HG02943 (cell line): ENCODE measurements around the gene IER5L.

Experiments used
- ATAC-seq: cut with Tn5 transposase; IDR thresholded peaks from one replicate; pipeline ENCODE4 v1.9.1; 2021; ENCODE audit warnings: mild to moderate bottlenecking, low read depth, moderate library complexity; ENCODE audit not compliant: unreplicated experiment

Gene IER5L

DNA sequence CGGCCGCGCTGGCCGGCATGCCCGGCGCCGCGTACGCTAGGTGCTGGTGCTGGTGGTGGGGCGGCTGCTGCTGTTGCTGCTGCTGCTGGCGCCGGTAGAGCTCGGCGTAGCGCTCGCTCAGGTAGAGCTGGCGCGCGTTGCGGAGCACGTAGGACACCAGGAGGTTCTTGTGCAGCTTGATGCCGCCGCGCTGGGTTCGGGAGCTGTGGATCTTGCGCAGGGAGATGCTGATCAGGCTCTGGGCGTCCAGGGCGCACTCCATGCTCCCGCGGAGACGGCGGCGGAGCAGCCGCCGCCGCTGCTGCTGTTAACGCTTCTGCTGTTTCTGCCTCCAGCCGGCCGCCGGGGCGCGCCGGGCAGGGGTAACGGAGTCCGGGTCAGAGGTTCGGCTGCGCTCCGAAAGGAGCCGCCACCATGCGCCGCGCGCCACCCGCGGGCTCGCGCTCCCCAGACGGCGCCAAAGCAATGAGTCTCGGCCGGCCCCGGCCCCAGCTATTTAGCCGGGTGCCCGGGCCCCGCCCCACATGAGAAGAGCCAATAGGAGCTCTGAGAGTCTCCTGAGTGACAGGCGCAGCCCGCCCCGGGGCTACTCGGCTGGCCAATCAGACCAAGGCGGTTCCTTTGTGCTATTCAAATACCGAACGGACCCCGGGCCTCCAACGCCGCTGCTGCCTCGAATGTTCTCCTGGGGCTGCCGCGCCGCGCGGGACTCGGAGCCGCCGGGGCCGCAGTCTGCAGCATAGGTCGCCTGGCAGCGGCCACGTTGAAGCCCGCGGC is at the start of gene IER5L:
TSS of gene IER5L (minus strand) at position 471 of the 777 bp plus-strand sequence. CDS start at position 262, 209 bp downstream.
- peak; percentile 66 for ATAC-seq

DNA sequence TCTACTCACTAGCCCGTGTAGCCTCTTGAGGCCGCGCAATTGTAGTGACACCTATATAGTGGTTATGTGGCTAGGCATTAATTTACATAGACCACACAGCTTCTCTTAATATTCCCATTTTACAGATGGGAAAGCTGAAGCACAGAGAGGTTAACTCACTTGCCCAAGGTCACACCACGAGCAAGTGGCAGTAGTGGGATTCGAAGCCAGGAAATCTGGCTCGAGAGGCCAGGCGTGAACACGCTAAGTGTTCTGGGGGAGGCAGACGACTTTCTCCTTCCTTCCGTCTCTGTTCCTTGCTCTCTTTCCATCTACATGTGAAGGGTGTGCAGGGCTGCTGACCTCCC is 49.8 kb upstream of the IER5L start:
- no peak for ATAC-seq

DNA sequence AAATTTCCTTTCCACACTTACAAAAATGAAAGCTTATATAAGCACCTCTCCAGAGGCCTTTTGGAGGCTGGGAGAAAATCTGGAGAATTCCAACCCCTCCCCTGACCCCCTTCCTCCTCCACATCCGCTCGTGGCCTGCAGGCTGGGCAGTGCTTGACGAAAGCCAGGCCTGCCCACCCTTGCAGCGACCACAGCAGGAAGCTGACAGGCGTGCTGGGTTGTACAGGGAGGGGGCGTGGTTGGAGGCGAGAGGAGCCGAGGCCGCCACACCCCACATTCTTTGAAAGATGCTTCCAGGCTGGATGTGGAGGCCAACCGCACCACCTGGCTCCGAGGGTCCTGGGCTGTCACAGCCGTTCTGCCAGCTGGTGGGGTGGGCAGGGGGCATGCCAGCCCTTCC is 47.8 kb upstream of the IER5L start:
- no peak for ATAC-seq

DNA sequence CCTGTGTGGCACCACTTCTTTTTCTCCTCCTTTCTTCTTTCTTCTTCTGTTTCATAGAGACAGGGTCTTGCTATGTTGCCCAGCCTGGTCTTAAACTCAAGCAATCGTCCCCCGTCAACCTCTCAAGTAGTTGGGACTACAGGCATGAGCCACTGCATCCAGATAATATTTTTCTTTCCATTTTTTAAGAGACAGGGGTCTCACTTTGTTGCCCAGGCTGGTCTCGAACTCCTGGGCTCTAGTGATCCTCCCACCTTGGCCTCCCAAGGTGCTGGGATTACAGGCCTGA is 47.4 kb upstream of the IER5L start:
- no peak for ATAC-seq

DNA sequence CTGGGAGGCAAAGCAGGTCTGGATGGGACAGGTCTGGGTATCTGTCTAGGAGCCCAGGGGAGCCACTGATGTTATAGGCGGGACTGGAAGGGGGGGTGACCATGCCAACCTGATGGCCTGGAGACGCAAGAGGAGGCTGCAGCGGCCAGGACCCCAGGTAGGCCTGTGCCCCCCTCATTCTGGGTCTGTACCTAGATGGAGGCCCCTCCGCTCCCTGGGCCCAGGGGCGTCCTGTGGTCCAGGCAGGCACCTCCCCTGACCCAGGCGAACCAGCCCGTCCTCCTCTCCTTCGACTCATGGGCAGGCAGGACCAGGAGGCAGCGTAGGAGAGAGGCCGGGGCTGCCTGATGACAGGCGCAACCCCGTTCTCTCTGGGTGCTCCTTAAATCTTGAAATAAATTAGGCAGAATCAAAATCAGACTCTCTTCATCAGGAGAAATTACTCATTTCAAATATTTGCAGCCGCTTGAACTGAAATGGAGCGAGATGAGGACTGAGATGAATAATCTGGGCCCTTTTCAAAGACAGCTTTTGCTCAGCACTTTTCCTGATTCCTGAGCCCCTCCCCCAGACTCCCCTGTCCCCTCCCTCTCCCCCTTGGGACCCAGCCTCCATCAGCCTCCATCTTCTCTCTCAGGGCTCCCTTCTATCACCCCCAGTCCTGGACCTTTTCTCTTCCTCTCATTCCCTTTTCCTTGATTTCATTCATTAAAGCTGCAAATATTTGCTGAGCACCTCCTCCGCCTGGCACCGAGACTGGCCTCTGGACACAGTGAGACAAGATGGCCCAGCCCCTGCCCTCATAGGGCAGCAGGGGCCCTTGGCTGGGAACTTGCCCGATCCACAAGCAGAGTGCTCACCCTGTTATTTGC is 46.8 kb upstream of the IER5L start:
- no peak for ATAC-seq

DNA sequence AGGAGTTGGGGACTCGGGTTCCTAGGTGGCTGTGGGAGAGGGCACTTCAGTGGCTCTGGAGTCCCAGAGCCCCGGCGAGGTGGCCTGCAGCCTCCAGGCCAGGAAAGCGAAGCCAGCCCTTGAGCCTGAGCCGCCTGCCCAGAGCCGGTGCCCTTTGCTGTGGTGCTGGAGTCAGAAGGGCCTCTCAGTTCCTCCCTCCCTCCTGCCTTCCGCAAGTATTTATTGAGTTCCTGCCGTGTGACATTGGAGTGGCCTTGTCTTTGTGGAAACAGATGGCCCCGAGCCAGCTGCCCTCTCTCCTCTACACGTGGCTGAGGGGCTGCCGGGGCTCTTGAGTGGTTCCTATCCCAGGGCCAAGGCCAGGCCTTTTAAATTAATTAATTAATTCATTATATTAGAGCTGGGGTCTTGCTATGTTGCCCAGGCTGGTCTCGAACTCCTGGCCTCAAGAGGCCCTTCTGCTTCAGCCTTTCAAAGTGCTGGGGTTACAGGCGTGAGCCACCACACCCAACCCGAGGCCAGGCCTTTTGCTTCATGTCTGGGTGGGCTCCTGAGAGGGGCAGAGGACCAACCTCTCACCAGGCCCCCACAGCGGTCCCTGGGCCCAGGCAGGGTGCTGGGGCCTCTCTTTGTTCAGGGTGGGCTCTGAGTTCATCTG is 45.6 kb upstream of the IER5L start:
- ATAC-seq = no peak

DNA sequence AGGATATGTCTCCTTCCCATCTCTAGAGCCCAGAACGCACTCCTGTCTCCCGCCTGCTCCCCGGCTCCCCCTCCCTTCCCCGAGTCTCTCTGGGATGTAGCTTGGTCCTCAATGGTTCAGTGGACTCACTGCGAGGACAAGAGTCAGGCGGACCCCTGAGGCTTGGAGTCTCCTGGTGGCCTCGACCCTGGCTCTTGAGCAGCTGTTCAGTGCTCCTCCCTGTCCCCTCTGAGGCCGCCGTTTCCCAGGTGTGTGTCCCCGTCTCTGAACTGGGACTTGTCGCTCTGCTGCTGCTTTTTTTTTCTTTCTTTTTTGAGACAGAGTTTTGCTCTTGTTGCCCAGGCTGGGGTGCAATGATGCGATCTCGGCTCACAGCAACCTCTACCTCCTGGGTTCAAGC is 44.8 kb upstream of the IER5L start:
- no peak for ATAC-seq

DNA sequence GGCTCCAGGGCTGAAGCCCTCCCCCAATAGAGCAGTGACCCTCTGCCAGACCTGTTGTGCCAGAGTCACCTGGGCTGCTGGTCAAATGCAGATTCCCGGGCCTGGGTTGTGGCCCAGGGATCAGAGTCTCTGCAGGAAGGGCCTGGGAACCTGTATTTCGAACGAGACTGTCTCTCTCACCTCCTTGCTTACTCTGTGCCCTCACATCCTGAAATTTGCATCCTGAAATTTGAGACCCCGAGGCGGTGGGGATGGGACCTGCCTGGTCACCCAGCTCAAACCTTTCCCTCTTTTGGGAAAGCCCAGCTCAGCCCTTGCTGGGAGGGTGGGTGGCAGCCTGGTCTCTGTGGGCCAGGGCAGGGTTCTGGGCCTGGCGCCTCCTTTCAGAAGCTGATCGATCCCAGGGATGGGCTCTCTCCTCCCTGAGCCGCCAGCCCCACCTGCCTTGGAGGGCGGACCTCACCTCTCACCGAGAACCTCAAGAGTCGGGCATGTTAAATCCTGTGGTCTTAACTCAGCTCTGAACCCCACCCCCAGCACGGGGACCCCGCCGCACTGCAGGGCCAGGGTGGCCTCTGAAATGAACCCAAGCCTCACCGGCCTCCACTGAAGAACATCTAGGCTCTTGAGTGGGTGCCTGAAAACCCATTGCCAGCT is 44.0 kb upstream of the IER5L start:
- ATAC-seq = no peak

DNA sequence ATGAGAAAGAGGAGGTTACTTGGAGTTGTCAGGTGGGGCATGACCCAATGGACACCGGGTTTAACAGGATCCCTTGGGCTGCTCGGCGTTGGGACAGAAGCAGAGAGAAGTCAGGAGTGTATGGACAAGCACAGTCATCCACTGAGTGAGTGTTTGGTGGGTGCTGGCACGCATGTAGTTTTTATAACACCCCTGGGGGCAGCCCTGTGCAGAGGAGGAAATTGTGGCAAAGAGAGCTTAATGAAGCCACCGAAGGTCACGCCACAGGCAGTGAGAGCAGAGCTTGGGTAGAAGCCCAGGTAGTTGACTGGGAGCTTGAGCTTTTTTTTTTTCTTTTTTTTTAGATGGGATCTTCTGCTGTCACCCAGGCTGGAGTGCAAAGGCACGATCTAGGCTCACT is 43.2 kb upstream of the IER5L start:
- no peak for ATAC-seq

DNA sequence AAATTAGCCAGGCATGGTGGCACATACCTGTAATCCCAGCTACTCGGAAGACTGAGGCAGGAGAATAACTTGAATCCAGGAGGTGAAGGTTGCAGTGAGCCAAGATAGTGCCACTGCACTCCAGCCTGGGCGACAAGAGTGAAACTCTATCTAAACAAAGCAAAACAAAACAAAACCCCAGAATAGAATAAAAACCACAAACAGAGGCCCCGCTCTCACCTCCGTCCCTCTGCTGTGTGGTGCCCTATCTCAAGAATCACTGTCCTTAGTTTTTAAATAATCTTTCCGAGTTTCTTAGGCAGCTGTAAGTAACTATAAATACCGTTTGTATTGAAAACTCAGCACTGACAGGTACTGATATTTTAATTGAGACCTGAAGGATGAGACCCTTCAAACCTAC is 42.7 kb upstream of the IER5L start:
- ATAC-seq = no peak

DNA sequence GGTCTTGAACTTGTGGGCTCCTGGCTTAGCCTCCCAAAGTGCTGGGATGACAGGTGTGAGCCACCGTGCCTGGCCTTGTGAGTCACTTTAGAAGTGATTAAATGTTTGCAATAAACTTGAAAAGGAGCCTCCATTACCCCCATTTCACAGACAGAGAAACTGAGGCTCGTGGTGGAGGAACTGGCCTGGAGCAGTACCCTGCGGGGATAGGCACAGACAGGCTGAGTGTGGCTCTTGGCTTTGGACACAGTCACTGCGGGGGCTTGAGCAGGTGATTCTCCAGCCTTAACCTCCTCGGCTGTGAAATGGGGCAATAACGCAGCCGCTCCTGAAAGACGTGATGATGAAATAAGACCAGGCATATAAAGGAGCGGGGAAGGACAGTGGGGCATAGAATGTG is 40.9 kb upstream of the IER5L start:
- no peak for ATAC-seq

DNA sequence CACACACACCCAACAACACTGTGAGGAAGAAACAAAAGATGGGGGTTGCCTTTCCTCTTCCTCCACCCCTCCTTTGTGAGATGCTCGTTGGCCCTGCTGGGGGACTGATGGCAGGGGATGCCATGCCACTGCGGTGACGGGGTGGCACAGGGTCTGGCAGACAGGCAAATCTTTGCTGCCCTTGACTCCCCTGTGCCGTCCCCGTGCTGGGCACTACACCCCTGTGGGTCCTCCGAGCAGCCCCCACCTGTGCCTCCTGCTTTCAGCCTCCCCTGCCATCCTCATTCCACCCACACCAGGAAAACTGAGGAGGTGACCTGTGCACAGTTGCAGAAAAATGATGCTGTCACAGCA is 40.2 kb upstream of the IER5L start:
- no peak for ATAC-seq

DNA sequence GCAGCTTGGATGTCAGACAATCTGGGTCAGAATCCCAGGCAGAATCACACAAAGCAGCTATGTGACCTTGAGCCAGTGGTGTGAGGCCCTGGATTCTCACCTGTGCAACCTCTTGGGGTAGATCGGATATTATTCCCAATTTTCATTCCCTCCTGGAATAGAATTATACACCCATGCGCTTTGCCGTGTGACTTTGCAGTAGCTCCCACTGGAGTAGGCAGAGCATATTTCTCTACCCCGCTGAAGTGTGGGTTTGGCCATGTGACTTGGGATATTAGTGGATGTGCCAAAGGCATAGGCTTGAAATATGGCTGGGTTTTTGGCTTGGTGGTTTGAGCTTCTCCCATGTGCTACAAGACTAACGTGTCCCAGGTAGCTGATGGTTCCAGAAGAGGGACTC is 35.5 kb upstream of the IER5L start:
- no peak for ATAC-seq

DNA sequence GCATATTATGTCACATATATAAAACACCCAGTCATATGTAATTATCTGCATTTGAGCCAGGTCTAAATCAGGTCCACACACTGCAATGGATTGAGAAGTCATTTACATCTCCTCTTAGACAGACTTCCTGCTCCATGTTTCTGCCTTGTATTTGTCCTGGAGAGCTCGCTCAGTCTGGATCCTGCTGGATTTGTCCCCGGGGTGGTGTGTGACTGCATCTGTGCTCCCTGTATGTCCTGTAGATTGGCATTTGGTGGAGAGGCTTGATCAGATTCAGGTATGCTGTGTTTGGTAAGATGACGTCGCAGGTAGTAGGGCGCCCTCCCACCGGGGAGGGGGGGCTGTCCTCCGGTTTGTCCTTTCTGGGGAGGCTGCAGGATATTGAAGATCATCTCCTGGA is 33.6 kb upstream of the IER5L start:
- no peak for ATAC-seq

DNA sequence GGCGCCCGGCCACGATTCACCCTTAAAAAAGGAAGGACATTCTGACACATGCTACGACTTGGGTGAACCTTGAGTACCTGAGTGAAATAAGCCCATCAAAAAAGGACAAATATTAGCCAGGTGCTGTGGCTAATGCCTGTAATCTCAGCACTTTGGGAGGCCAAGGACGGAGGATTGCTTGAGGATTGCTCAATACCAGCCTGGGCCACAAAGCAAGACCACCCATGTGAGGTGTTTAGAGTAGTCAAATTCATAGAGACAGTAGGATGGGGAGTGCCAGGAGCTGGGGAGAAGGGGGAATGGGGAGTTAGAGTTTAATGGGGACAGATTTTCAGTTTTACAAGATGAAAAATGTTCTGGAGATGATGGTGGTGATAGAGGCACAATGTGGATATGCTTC is 32.1 kb upstream of the IER5L start:
- ATAC-seq = no peak

DNA sequence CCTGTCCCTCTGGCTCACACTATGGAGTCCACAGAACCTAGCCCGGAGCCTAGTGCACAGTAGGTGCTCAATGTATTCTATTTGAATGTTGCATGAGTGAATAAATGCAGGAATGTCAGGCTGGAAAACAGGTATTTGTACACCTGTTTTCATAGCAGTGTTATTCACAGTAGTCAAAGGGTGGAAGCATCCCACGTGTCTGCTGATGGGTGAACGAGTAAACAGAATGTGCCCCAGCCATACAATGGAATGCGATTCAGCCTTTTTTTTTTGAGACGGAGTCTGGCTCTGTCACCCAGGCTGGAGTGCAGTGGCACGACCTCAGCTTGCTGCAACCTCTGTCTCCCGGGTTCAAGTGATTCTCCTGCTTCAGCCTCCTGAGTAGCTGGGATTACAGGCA is 31.5 kb upstream of the IER5L start:
- no peak for ATAC-seq

DNA sequence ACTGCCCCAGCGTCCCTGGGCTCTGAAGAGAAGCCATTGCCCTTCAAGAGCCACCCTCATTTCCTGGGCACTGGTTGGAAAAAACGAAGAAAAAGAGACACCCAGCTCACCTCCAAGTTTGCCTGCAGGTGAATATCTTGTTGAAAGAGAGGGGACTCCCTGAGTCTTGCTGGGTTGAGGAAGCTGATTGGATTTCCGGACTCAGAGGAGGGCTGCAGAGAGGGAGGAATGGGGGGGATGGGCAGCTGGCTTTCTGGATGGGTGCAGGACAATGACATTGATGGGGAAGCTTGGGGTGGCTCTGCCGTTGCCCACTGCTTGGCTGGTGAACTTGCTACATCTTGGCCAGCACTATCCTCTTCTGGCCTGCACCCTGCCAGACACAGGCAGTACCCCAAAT is 31.0 kb upstream of the IER5L start:
- no peak for ATAC-seq

DNA sequence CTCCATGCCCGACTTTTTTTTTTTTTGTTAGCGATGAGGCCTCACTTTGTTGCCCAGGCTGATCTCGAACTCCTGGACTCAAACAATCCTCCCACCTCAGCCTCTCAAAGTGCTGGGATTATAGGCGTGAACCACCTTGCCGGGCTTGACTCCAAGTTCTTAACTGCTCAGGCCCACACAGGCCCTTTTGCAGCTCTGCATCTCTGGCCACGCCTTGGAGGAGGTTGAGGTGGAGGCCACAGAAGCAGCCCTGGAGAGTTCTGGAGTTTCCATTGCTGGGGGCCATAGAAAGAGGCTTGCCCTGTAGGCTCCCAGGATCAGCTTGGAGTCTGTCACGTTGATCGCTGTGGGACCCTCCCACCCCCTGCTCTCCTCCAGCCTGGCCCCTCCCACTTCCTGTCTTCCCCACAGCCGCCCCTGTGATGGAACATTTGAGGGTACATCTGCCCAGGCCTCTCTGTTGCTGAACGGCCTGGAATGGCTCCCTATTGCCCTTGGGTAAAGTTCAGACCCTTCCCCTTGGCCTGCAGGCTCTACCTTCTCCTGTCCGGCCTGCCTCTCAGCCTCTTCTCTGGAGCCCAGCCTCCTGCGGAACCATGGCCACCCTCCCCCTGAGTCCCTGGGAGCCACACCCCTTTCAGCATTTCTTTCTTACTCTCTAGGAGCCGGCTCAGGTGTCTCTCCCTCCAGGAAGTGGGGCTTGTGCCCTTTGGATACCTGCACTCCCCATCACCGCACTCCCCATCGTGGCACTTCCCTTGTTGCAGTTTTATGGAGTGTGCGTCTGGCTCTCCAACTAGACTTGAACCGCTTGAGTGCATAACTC is 30.4 kb upstream of the IER5L start:
- ATAC-seq = no peak

DNA sequence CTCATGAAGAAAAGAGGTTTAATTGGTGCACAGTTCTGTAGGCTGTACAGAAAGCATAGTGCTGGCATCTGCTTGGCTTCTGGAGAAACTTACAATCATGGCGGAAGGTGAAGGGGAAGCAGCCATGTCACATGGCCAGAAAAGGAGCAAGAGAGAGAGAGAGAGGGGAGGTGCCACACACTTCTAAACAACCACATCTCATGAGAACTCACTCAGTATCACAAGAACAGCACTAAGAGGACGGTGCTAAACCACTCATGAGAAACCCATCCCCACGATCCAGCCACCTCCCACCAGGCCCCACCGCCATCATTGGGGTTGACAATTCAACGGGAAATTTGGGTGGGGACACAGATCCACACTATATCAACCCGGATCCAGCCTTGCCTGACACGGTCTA is 28.8 kb upstream of the IER5L start:
- ATAC-seq = no peak

DNA sequence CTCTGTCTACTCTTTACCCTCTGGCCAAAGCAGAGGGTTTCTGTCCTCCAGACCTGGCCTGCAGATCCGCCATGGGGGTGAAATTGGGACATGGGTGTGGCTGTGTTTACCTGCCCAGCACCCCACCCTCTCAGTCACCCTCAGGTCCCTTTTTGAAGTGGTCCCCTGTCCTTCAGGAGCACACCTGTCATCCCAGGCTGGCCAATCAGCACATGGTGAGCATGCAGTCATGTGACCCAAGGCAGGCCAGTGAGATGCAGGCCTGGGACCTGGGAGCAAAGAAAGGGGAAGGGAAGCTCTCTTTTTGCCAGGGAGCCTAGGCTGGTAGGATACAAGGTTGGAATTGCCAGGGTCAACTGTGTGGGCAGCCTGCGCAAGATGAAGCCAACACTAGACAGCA is 28.3 kb upstream of the IER5L start:
- no peak for ATAC-seq
